OCI-LY7 (cell line): ENCODE data around the gene SLC50A1. TPM values are rescaled to one million over a fixed set of nuclear protein-coding genes. Genes with fewer than 3 reads are reported as not detected.

Source experiments
- BruUV-seq: library from RNA; stranded (reverse); fragments of 400-500 nt; replicated peaks from 2 replicates; lab custom pipeline; 2021; lab: Mats Ljungman, UMichigan
- CTCF ChIA-PET: fragments of 300-600 bp; sonication (Branson Sonifier 250); formaldehyde crosslinking; loops from one replicate; lab custom pipeline; 2022; ENCODE audit warnings: antibody characterized with exemption; ENCODE audit not compliant: unreplicated experiment; lab: Charles Lee
- POLR2A ChIA-PET: fragments of 300-600 bp; sonication (Branson Sonifier 250); formaldehyde crosslinking; loops from one replicate; lab custom pipeline; 2022; ENCODE audit warnings: antibody characterized with exemption; lab: Charles Lee
- DNase-seq: peaks from one replicate; pipeline ENCODE4 v3.0.0-alpha.2; 2015; ENCODE audit warnings: low spot score
- H2AFZ ChIP-seq: fragments of 200-600 bp; sonication (generic), shearing (Covaris generic); 2 replicates; pipeline ENCODE4 v1.6.1; 2014; ENCODE audit warnings: mild to moderate bottlenecking, antibody characterized with exemption, low read length, moderate library complexity
- H3K27ac ChIP-seq: fragments of 200-600 bp; sonication (generic); 2 replicates; pipeline ENCODE4 v1.5.1; 2014; ENCODE audit warnings: mixed run types, low read depth, mild to moderate bottlenecking, moderate library complexity, low read length, inconsistent platforms; ENCODE audit not compliant: poor library complexity, severe bottlenecking
- H3K36me3 ChIP-seq: fragments of 200-600 bp; sonication (generic); 2 replicates; pipeline ENCODE4 v1.6.1; 2014; ENCODE audit warnings: mild to moderate bottlenecking, antibody characterized with exemption, low read length, moderate library complexity, mixed read lengths; ENCODE audit not compliant: insufficient read depth
- H3K4me1 ChIP-seq: fragments of 200-600 bp; sonication (generic); 2 replicates; pipeline ENCODE4 v1.5.1; 2014; ENCODE audit warnings: mild to moderate bottlenecking, low read length; ENCODE audit not compliant: insufficient read depth, poor library complexity, severe bottlenecking
- H3K4me2 ChIP-seq: fragments of 200-600 bp; sonication (generic); 2 replicates; pipeline ENCODE4 v1.6.1; 2014; ENCODE audit warnings: mild to moderate bottlenecking, low read length
- H3K4me3 ChIP-seq: fragments of 200-600 bp; sonication (generic); 2 replicates; pipeline ENCODE4 v1.5.1; 2014; ENCODE audit warnings: mild to moderate bottlenecking, low read depth, low read length; ENCODE audit not compliant: poor library complexity, severe bottlenecking
- H3K79me2 ChIP-seq: fragments of 200-600 bp; sonication (generic); 2 replicates; pipeline ENCODE4 v1.6.1; 2016; ENCODE audit warnings: low read depth, mild to moderate bottlenecking, low read length, moderate library complexity, mixed read lengths; ENCODE audit not compliant: insufficient read depth
- H3K9me2 ChIP-seq: fragments of 200-600 bp; sonication (generic); 2 replicates; pipeline ENCODE4 v1.6.1; 2016; ENCODE audit warnings: mild to moderate bottlenecking, low read length, mixed read lengths; ENCODE audit not compliant: insufficient read depth
- H3K9me3 ChIP-seq: fragments of 200-600 bp; sonication (generic); 2 replicates; pipeline ENCODE4 v1.6.1; 2014; ENCODE audit warnings: mild to moderate bottlenecking, mixed run types, low read length, mixed read lengths
- H4K20me1 ChIP-seq: fragments of 200-600 bp; sonication (generic); 2 replicates; pipeline ENCODE4 v1.6.1; 2014; ENCODE audit warnings: mild to moderate bottlenecking, antibody characterized with exemption, low read length, moderate library complexity, mixed read lengths; ENCODE audit not compliant: insufficient read depth
- CTCF ChIP-seq: fragments of 200-600 bp; sonication (generic); conservative IDR thresholded peaks from 2 replicates; pipeline ENCODE4 v1.5.1; 2014; ENCODE audit warnings: mild to moderate bottlenecking, antibody characterized with exemption, low read length, moderate library complexity, mixed read lengths
- EZH2phosphoT487 ChIP-seq: fragments of 200-600 bp; sonication (generic); IDR thresholded peaks from 2 replicates; pipeline ENCODE4 v1.6.1; 2018; ENCODE audit warnings: low read depth, borderline replicate concordance, mild to moderate bottlenecking, mixed run types, antibody characterized with exemption, low read length, moderate library complexity, mixed read lengths
- intact Hi-C: fragments of 100-400 bp; cut with micrococcal nuclease; formaldehyde crosslinking; loops from one replicate; pipeline ENCODE4 v1.10.0; 2022; ENCODE audit not compliant: unreplicated experiment
- total RNA-seq, 2 experiments: library from RNA; depleted of rRNA in 1 of 2; stranded (reverse); fragments of >200 nt in 1 of 2; shearing (Covaris generic) in 1 of 2; gene quantifications; 2 replicates each; pipeline ENCODE4 v1.2.3, GENCODE V29; 2014 to 2022

Gene SLC50A1
- total RNA-seq, 2 experiments from 2014 or later, result 12.3 to 46.1 TPM

GRCh38 chr1:155171836-155172731 lies 36.4 kb downstream of the SLC50A1 start:
- ChIA-PET CTCF (interaction anchor here (0.7 to 1.8 kb wide), 4 partner anchors 13 to 80 kb away, joined by 3 to 12 read pairs (median 4); no protein-coding TSS in a partner anchor), POLR2A (interaction anchor here (0.6 to 2.0 kb wide), 10 partner anchors 12 to 94 kb away, joined by 3 to 8 read pairs (median 4); no protein-coding TSS in a partner anchor)
- no peaks in the 10 kb centered on the region for H3K9me2 ChIP-seq
- H3K4me1 ChIP-seq, result peaks cover 45% of the 10 kb centered on the region
- intact Hi-C loops, result loop anchor here (2.0 kb wide), 1 partner anchor 31 kb away; the partner anchor contains the start of gene DPM3
- peaks cover 14% of the 10 kb centered on the region; the same call in 1 of the 2 replicates for H3K79me2 ChIP-seq
- DNase-seq, result no peak
- H3K4me2 ChIP-seq, result peak overlapping the region; percentile 91
- BruUV-seq, result TSS peak; percentile 78
- peak overlapping the region; percentile 82 for H3K4me3 ChIP-seq
- H2AFZ ChIP-seq, result peak overlapping the region; percentile 90; the same call in 1 of the 2 replicates
- peaks cover 18% of the 10 kb centered on the region; the same call in 1 of the 2 replicates for H3K36me3 ChIP-seq
- H4K20me1 ChIP-seq, result no peaks in the 10 kb centered on the region
- no peak for TF ChIP-seq EZH2phosphoT487
- TF ChIP-seq CTCF, result no peak
- H3K27ac ChIP-seq, result peak overlapping the region; percentile 64
- no peaks in the 10 kb centered on the region for H3K9me3 ChIP-seq

- Histone ChIP-seq H3K9me2 (no peaks in the 10 kb centered on the region), H2AFZ (peak within 1 kb of the TSS; percentile 90), H3K4me2 (peak within 1 kb of the TSS; percentile 91), H3K27ac (peak within 1 kb of the TSS; percentile 64), H3K9me3 (no peaks in the 10 kb centered on the region), H3K36me3 (peaks cover 18% of the 10 kb centered on the region; the same call in 1 of the 2 replicates), H3K4me1 (peaks cover 37% of the 10 kb centered on the region), H4K20me1 (no peaks in the 10 kb centered on the region), H3K4me3 (peak within 1 kb of the TSS; percentile 82), H3K79me2 (peaks cover 14% of the 10 kb centered on the region; the same call in 1 of the 2 replicates)
- peak; percentile 98 for DNase-seq
- BruUV-seq, result no TSS peak
- TF ChIP-seq EZH2phosphoT487 (no peak), CTCF (peak; percentile 92)
- POLR2A ChIA-PET, result interaction anchor here (0.6 to 2.0 kb wide), 11 partner anchors 12 to 135 kb away, joined by 3 to 8 read pairs (median 4); no protein-coding TSS in a partner anchor
- intact Hi-C loops, result loop anchor here (1.0 to 2.0 kb wide), 2 partner anchors 32 to 54 kb away; partner anchors contain the start of gene DPM3
- CTCF ChIA-PET, result interaction anchor here (0.7 to 1.8 kb wide), 7 partner anchors 12 to 151 kb away, joined by 3 to 12 read pairs (median 3); partner anchors contain the start of gene THBS3
Observed at GRCh38 chr1:155172732-155173477, 37.3 kb downstream of the SLC50A1 start, which contains the start of gene KRTCAP2. Gene KRTCAP2 (minus strand): TSS chr1:155173304. CDS start chr1:155173224, 80 bp downstream.
